NCI-H2196 (cell line): Measurements from ENCODE around the gene DUSP7.

Experiments
- DNase-seq: peaks from one replicate; lab custom pipeline; 2025; ENCODE audit not compliant: unreplicated experiment; lab: John Stamatoyannopoulos, UW

The DUSP7 gene

DNA sequence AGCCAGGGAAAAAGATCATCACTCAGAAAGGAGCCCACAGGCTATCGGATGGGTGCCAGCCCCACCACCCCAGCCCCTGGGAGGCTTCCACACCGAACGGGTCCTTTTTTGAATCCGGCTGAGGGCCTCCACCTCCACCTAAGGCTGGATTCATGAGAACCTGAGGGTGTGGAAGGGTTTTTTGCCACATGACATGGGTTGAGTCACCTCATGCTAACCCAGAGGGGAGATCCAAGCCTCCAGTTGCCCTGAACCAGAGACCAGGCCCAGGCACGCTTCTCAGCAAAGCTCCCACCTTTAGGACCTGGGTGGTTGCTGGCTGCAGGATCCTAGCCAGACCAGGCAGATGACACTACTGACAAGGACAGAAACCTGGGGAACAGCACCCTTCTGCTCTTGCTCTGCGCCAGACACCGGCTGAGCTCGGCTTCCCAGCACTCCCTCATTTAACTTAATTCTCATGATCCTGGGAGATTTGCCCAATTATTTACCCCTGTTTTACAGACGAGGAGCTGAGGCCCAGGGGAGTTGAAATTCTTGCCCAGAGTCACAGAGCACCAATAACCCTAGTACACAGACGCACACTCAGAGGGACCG lies 25.6 kb downstream of the DUSP7 start:
- DNase-seq: no peak

DNA sequence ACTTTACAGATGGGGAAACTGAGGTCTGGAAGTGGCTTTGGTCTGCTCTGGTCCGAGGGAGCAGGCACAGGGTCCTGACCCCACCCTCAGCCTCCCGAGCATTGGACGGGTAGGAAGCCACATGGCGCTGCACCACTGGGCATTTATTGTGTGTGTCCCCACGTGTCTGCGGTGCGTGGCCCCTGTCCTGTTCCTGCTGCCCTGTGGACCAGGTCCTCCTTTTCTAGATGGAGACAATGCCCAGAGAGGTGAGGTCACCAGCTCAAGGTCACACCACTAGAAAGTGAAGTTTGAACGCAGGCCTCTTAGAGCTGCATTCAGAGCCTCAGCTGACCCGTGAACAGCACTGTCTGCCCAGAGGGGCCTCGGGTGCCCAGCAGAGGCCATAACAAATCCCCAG lies 26.8 kb downstream of the DUSP7 start:
- DNase-seq: no peak

DNA sequence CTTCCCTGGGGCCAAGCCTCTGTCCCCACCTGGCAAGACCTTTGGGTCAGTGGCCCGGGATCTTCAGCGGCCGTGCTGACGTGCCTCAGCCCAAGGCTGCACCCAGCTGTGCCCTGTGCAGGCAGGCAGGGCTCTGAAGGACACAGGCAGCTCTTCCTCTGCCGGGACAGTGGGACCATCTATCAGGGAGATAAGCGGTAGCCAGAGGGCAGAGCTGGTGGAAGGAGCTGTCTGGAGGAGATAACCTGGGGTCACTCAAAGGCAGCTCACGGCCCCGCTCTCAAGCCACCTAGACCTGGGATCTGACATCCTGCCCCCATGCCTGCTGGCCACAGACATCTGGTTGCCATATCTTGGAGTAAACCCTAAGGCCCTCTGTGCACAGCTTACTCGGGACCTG lies 27.3 kb downstream of the DUSP7 start:
- DNase-seq: no peak

DNA sequence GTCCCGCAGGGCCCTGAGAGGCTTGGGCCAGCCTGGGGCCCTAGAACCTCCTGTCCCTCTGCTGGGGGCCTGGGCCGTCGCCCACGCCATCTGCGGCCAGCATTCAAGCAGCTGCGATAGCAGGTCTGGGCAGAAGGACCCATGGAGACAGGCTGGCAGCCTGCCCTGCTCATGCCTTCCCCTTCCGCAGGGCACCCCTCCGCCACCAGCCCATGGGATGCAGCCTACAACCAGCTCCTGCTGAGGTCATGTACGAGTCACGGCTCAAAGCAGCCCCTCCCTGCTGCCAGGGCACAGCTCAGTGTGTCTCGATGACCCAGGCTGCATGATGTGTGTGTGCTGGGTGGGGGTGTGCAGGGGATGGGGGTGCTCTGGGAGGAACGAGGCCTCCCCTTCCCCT lies 27.8 kb downstream of the DUSP7 start:
- no peak for DNase-seq

DNA sequence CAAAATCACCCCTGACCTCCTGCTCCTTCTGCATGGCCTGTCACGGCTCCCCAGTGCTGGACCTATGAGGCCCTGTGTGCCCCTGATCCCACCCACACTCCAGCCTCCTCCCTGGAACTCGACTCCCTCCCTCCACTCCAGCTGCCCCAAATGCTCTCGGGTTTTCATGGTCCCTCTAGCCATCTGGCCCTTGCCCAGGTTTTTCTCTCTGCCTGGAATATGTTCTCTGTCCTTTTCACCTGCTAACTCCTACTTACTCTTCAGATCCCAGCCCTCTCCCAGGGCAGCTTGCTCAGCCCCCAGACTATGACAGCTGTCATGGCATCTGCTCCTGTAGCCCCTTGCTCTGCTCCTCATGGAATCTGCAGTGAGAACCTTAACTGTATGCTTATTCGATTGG lies 30.3 kb downstream of the DUSP7 start:
- DNase-seq: no peak

DNA sequence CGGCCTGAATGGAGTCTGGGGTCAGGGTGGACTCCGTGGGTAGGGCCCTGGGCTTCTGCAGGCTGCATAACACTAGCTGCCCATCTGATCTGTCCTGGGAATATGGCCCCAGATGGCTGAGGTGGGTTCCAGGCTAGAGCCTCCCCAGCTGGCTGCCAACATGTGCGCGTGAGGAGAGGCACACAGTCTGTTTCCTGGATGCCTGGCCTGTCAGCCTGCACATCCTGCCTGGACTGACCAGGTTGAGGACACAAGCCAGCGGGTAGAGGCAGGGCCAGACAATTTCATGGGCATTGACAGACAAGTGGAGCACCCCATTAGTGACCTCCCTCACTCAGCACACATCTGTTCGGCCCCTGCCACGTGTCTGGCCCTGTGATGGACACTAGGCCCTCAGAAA lies 30.9 kb downstream of the DUSP7 start:
- DNase-seq: no peak

DNA sequence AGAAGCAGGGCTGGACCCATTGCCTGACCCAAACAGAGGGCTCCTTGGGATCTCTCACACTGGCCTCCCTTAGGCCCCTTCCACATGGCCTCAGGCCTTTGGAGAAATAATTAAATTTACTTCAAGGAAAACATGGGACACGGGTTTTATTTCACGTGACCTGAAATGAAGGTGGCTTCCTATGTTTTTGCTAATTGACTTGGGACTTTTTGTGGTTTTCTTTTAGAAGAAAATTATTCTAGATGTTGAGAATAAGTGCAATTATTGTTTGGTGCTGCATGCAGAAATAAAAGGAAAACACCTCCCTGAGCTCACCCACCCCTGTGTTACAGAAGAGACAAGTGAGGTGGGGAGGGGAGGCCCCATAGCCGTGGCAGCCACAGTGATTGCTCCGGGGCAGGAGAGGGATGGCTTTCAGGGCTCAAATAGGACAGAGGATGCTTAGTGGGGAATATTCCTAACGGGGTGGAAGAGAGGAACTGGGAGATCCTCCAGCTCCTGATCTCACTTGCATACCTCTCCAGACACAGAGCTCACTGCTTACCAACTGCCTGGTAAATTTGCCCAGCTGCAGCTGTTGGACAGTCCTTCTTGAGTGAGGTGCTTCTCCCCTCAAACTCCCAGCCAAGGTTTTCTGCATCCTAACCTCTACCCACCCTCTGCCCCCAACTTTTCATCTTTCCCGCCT lies 31.5 kb downstream of the DUSP7 start:
- DNase-seq: no peak

DNA sequence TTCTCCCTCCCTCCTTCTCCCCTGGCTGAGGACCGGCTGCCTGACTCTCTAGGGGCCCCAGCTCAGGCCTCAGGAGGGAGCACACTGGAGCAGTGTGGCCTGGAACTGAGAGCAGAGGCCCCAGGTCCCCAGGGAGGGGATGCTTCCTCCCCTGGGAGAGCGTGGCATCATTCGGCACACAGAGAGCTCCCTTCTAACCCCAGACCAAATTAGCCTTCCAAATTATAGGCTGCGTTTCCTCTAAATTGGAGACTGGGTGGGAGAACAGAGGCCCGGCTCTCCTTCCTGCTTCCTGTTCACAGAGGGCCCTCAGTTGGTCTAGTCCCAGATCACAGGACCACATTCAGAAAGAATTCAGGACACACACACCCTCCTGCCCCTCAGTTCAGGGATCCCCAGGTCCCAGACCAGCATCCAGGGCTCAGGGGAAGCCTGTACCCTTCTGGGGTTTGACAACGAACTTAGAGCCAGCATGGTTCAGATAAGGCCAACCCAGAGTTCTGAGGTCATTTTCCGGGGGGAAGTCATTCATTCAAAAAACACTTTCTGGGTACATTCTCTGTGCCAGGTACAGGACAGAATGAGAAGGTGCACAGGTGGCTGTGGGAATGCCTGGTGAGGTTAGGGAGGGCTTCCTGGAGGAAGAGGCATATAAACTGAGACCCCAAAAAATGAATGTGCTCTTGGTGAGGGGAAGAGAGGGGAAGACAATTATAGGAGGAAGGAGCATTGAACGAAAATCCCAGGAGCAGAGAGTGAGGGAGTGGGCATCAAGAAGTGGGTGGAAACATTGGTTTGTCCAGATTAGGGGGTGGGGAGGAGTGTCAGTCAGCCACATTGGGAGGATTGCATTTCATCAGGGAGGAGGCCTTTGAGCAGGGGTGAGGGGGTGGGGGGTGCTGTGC lies 32.3 kb downstream of the DUSP7 start:
- no peak for DNase-seq

DNA sequence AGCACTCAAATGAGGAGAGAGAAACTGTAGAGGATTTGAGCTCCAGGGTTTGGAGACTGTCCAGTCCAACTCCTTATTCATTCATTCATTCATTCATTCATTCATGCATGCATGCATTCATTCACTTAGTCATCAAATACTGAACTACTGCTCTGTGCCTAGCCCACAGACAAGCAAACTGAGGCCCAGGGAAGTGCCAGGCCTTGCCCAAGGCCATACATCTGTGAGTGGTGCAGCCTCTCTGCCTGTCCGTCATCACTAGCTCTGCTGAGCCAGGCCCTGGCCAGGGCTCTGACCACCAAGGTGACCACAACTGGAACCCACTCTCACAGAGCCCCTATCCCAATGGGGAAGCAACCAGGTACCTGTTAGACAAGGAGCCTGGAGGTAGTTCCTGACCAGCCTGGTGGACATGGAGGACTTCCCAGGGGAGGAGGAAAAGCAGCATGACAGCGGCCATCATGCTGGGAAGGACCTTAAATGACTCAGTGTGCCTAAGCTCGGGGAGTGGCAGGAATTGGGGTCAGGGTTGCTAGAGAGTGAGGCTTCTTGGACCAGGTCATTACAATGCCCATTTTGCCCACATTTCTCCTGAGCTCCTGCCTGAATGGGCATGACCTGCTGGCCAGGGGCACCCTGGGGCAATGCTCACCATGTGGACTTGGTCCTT lies 33.1 kb downstream of the DUSP7 start:
- no peak for DNase-seq

DNA sequence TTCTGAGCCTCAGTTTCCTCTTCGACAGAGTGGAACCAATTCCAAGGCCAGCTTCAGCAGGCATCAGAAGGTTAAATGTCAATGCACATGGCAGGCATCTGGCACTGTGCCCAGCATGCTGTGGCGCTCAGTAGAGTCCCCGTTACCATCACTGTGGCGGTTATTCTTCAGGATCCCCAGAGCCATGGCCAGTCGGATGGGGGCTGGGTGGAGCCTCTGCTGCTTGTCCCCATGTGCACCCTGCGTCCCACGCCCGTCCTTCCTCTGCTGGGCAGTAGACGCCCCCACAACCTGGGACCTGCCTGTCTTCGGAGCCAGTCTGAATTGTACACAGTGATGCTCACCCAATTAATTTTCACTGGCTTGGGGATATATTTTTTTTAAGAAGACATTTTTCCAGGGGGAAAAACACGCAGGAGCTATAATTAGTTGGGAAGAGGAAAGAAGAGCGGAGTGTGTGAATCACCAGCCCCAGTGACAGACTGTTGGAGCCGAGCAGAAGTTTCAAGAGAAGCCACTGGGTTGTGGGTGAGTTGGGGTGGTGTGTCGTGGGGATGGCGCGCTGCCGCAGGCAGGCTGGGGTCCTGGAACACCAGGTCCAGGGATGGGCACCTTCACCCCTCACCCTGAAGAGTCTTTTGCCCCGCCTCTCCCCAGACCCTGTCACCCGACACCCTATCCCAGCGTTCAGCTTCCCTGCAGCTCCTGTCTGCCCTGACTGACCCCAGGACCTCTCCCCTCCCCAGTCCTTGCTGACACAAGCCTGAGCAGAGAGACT lies 33.9 kb downstream of the DUSP7 start:
- no peak for DNase-seq

DNA sequence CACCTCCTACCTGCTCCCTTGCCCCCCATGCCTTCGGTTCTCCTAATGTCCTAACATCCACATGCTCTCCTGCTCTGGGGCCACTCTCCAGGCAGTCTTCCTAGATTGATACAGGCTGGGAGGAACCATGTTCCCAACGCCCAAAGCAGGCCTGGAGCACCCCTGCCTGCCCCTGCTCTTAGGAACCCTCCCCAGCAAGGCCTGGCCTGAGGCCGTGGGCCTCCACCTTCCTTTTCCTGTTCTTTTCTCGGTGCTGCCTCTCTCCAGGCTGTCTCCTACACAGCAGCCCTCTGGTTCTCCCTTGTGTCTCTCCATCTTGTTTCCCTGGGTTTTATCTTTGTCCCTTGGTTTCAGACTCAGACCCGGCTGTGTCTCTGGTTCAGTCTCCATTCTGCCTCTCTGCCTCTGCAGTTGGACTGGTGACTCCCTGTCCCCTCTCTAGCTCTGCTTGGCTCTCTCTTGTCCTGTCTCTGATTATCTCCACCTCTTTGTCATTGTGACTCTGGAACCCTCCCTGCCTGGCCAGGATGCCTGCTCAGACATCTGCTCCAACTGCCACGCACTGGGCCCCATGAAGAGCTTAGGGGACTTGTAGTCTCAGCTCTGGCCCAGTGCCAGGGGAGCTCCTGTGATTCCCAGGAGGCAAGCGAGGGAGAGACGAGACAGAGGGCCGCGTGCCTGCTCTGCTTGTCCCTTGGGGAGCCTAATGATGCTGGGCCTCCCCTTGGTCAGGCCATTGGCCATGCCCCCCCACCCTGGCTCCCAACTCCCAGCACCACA lies 34.7 kb downstream of the DUSP7 start:
- DNase-seq: no peak

DNA sequence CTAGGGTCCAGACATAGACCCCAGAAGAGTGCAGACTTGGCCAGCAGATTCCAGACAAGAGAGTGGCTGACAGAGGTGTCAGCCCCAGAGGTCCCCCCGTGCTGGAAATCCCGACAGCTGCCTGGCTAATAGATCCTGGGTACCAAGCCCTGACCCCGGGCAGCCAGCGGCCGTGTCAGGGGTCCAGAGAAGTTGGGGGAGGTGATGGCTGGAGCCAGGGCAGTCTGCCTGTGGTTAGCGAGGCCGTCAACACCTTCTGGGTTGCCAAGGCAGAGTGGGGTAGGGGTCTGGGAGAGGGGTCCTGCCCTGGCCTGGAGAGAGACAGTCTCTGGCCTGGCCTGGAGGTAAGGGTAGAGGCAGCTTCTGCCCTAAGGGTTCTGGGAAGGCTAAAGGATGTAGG lies 35.6 kb downstream of the DUSP7 start:
- DNase-seq: no peak

DNA sequence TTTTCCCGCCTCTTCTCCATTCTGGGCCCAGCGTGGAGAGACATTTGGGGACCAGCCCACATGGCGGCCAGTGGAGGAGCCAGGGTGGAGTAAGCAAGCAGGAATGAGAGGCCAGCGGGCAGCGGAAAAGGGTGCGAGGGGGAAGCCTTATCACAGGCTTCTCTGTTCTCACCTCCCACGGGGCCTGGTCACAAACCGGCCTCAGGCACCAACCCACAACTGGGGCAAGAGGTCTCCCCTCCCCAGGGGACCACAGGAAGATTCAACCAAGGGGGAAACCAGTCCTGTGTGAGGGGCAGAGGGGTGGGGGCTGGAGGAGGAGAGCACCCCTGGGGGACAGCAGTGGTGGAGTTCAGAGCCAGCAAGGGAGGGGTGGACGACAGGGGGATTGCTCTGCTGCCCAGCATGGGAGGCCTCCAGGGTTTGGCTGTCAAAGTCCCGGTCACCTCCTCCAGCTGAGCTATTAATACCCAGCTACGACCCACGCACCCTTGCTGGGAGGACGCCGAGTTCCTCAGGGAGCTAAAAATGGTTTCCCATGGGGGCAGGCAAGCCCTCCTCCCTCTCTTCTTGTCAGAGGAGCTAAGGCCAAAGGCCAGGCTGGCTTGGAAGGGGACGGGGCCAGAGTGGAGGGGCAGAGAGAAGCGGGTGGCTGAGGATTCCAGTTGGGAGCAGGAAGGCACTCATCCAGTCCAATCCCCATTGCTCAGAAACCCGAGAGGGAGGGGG lies 36.9 kb downstream of the DUSP7 start:
- DNase-seq: no peak

DNA sequence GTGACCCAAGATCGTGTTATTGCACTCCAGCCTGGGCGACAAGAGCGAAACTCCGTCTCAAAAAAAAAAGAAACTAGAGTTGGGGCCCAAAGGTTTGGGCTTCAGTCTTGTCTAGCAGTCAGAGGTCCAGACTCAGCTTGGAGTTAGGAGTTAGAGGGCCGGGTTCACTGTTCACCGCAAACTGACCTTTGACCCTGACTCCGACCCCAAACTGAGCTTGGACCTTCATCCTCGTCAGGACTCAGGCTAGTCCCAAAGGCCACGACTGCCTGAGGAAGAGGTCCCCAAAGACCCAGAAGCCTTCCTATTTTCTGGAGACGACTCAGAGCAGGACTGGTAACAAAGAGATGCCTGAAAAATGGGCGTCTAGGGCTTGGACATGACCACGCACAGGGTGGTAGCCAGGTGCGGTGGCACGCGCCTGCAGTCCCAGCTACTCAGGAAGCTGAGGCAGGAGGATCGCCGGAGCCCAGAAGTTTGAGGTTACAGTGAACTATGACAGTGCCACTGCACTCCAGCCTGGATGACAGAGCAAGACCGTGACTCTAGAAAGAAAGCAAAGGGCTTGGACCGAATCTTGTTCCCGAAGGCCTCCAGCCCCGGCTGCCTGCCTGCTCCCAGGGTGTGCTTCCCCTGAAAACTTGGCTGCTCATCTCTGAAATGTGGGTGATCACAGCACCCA lies 37.9 kb downstream of the DUSP7 start:
- no peak for DNase-seq

DNA sequence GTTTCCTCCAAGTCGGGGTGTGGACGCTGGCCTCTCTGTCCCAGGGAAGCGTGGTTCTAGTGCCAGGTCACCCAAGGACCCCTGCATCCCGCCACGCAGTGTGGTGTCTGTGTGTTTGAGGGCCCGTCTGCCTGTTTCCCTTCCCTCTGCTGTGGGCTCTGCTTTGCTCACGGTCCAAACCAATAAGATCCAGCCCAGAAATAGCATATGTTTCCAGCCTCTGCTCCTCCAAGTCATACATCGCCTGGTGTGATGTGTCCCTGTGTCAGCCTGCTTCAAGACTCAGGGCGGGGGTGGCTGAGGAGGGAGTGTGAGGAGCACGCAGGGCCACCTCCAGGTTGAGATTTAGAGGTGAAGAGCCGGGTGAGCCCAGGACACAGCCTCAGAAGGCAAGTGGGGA lies 38.8 kb downstream of the DUSP7 start:
- DNase-seq: no peak

DNA sequence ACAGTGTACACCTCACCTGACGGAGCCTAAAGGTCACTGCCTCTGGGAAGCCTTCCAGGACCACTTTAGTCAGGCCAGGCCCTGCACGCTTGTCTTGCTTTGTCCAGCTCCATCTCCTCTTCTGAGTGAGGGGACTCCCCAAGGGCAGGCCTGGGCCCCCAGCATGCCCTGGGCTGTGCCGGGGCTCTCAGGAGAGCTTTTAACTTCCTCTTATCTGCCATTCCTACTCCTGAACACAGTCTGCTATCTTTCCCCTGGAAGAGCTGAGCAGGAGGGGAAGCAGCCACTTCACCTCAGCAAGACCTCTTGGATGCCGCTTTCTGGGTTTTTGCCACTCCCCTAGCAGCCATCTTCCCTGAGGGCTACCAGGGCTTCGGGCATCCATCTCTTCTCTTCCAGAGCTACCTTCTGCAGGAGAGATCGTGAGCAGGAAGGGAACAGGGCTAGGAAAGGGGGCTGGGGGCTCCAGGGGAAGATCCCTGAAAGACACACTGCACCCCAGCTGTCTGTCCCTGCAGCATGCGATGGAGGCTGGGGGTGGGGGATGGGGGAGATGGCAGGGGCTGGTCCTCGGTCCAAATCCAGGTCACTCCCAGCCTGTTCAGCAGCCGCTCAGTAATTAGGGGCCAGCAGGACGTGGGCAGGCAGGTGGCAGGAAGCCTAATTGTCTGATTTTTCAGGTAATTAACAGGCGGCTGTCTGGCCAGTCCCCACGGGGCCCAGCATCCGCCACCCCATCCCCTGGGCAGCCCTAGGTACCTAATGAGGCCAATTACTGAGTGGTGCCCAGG lies 40.7 kb downstream of the DUSP7 start:
- DNase-seq: no peak

DNA sequence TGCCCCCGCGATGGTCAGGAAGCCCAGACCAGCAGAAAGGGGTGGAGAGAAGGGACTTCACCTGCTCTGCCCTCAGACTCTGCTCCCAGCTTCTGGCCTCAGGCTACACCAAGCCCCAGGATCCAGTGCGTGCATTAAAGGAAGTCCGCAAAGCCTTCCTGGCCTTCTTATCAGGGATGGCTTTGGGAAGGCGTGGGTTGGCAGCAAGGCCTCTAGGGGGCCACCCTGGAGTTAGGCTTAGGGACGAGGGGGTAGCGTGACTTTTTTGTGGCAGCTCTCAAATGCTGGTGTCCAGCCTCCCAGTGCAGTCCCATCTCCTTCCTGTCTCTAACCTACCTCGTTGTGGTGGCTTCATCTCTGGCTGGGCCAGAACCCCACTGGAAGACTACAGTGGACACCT lies 41.8 kb downstream of the DUSP7 start:
- DNase-seq: no peak
